K562 (cell line): Measurements from ENCODE around the gene RPUSD1. TPM values are rescaled to one million over a fixed set of nuclear protein-coding genes. Genes with fewer than 3 reads are reported as not detected.

Source experiments
- HDAC1 ChIP-seq, 2 experiments: fragments of 450-650 bp; IDR thresholded peaks; 2 replicates each; pipeline ENCODE4 v1.6.1; 2016 to 2017; ENCODE audit warnings: inconsistent platforms in 1 of 2, mild to moderate bottlenecking in 1 of 2, moderate library complexity in 1 of 2
- HDAC6 ChIP-seq: IDR thresholded peaks from 2 replicates; pipeline ENCODE4 v1.6.1; 2012; ENCODE audit warnings: low read depth, mild to moderate bottlenecking, control low read depth, inconsistent platforms, low read length, moderate library complexity
- HDAC8 ChIP-seq: fragments of 450-650 bp; IDR thresholded peaks from 2 replicates; pipeline ENCODE4 v1.6.1; 2016; ENCODE audit warnings: mild to moderate bottlenecking, missing genetic modification characterization, moderate library complexity, missing compliant biosample characterization
- HNRNPH1 ChIP-seq: fragments of 200-400 bp; formaldehyde crosslinking; optimal IDR thresholded peaks from 2 replicates; pipeline ENCODE3; 2017; ENCODE audit warnings: low read depth, mild to moderate bottlenecking, low read length, moderate library complexity
- HNRNPK ChIP-seq: fragments of 200-400 bp; formaldehyde crosslinking; IDR thresholded peaks from one replicate; pipeline ENCODE4 v1.6.1; 2018; ENCODE audit warnings: mild to moderate bottlenecking, low read depth, low read length; ENCODE audit not compliant: poor library complexity, severe bottlenecking
- JUN ChIP-seq, 2 experiments: sonication (generic) in 1 of 2; formaldehyde crosslinking in 1 of 2; IDR thresholded peaks; 2 replicates each; pipeline versions ENCODE4 v1.6.1 to v1.8.0; 2012 to 2022; ENCODE audit warnings: borderline replicate concordance in 2 of 2, mild to moderate bottlenecking in 2 of 2, improper control_type of control experiment in 1 of 2, low read depth in 1 of 2, low read length in 1 of 2, missing genetic modification reagents in 1 of 2
- MYC ChIP-seq, 2 experiments: fragments of 250-450 bp in 1 of 2; sonication (Bioruptor Pico) in 1 of 2; IDR thresholded peaks; 2 replicates each; pipeline versions ENCODE4 v1.5.1 to v1.6.1; 2012 to 2021; ENCODE audit warnings: low read depth in 2 of 2, borderline replicate concordance in 1 of 2, improper control_type of control experiment in 1 of 2, low read length in 1 of 2, mild to moderate bottlenecking in 1 of 2, moderate library complexity in 1 of 2
- PHF8 ChIP-seq: fragments of 200-600 bp; sonication (generic); IDR thresholded peaks from 2 replicates; pipeline ENCODE4 v1.6.1; 2012; ENCODE audit warnings: mixed run types, mild to moderate bottlenecking, inconsistent platforms, low read length, moderate library complexity, borderline replicate concordance
- SRF ChIP-seq, 2 experiments: fragments of 250-450, 450-650 bp in 1 of 2; sonication (Bioruptor Pico) in 1 of 2; sonication (generic) in 1 of 2; formaldehyde crosslinking; IDR thresholded peaks; 2 replicates each; pipeline versions ENCODE4 v1.5.0 to v1.5.1; 2020 to 2022; ENCODE audit warnings: mild to moderate bottlenecking in 1 of 2, missing genetic modification reagents in 1 of 2
- ZNF133 ChIP-seq: fragments of 250-450 bp; sonication (Bioruptor Pico); IDR thresholded peaks from 2 replicates; pipeline ENCODE4 v1.4.0; 2020; ENCODE audit warnings: mild to moderate bottlenecking
- ZNF668 ChIP-seq: fragments of 250-450 bp; sonication (Bioruptor Pico); IDR thresholded peaks from 2 replicates; pipeline ENCODE4 v1.8.0; 2022; ENCODE audit warnings: mild to moderate bottlenecking, inconsistent platforms
- polyA plus RNA-seq, 8 experiments: library from polyadenylated mRNA; depleted of rRNA in 4 of 8; stranded (reverse) in 5 of 8; unstranded in 3 of 8; fragments of >200 nt; fragmentation: Nextera tagmentation in 2 of 8; fragmentation: Illumina TruSeq in 1 of 8; extraction: Ambion mirVana in 2 of 8; extraction: Trizol in 1 of 8; gene quantifications; 2 replicates each; pipeline versions ENCODE4 v1.2.1 to v1.2.3, GENCODE V29; 2011 to 2014; ENCODE audit warnings: inconsistent platforms in 1 of 8, missing spikeins in 1 of 8
- total RNA-seq, 7 experiments: library from RNA; depleted of rRNA in 6 of 7; stranded (reverse); fragments of >200 nt in 6 of 7; fragmentation: Illumina TruSeq in 2 of 7; extraction: Trizol in 2 of 7; gene quantifications; 2 replicates each; pipeline versions ENCODE4 v1.2.1 to v1.2.3, GENCODE V29; 2011 to 2021; ENCODE audit warnings: low replicate concordance in 1 of 7
- TF ChIP-seq, protein P1 (sequence below): fragments of 250-450 bp; sonication (Bioruptor Pico); IDR thresholded peaks from 2 replicates; pipeline ENCODE4 v1.8.0; 2021; ENCODE audit warnings: moderate library complexity, mild to moderate bottlenecking, inconsistent platforms
- TF ChIP-seq, protein P2 (sequence below): fragments of 450-650 bp; formaldehyde crosslinking; IDR thresholded peaks from 2 replicates; pipeline ENCODE4 v1.4.0; 2020; ENCODE audit warnings: mild to moderate bottlenecking, moderate library complexity

Gene RPUSD1
- total and polyA plus RNA-seq, 9 of the 15 experiments (the other 6 are each of a cell fraction or from before 2014, with no cell fraction given), result 0.45 to 56.6 (median 12.0) TPM

DNA sequence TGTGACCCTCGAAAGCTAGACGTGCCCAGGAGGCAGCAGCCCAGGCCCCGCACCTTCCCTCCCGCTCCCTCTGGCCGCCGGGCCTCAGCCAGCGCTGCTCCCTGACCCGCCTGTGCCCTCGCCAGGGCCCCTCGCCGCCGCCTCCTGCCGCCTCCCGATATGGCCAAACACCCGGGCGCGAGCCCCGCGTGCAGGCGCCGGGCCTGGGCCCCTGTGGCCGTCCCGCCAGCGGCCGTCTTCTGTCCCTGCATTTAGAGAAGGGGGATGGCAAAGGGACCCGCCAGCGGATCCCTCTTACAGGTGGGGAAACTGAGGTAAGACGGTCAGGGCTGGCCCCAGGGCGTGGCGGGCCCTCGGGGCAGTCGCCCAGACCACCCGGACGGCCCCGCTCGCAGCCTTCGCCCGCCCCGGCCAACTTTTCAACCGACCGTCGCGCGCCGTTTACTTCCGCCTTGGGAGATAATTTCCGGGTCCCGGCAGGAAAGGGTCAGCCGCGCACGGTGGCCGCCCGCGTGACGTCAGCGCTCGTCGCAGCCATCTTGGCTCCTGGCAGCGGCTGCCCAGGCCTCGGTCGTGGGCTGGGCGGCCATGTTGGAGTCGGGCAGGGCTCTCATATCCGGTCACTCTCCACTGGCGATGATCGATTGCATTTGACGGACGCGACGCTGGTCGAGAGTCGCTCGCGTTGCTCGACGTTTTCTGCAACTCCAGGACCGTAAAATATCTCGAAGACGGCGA lies 19.3 kb upstream of the RPUSD1 start (continued):
- TF ChIP-seq PHF8 (peak; percentile 94; the same call in 1 of the 2 replicates), ZNF668 (CRISPR knock-in tag) (no peak), MYC (IDR thresholded peaks at IDR 0.05; ENCODE audit: low read depth, low read length) (peak; percentile 71), MYC (CRISPR knock-in tag; IDR thresholded peaks at IDR 0.05; ENCODE audit: borderline replicate concordance, low read depth) (no peak), HNRNPH1 (no peak), HDAC6 (no peak), SRF (CRISPR knock-in tag; IDR thresholded peaks at IDR 0.05) (peak in 1 of 2 experiments; percentile 18; a peak in 2 of 4 replicates), HDAC8 (tag) (no peak), ZNF133 (no peak), HDAC1 (IDR thresholded peaks at IDR 0.05) (peak in 1 of 2 experiments; percentile 36; a peak in 2 of 4 replicates), JUN (IDR thresholded peaks at IDR 0.05; ENCODE audit: borderline replicate concordance, low read depth, low read length) (peak; percentile 72), JUN (CRISPR knock-in tag; IDR thresholded peaks at IDR 0.05; ENCODE audit: borderline replicate concordance) (peak; percentile 20), HNRNPK (peak; percentile 26)
- TF ChIP-seq, protein P1, sequence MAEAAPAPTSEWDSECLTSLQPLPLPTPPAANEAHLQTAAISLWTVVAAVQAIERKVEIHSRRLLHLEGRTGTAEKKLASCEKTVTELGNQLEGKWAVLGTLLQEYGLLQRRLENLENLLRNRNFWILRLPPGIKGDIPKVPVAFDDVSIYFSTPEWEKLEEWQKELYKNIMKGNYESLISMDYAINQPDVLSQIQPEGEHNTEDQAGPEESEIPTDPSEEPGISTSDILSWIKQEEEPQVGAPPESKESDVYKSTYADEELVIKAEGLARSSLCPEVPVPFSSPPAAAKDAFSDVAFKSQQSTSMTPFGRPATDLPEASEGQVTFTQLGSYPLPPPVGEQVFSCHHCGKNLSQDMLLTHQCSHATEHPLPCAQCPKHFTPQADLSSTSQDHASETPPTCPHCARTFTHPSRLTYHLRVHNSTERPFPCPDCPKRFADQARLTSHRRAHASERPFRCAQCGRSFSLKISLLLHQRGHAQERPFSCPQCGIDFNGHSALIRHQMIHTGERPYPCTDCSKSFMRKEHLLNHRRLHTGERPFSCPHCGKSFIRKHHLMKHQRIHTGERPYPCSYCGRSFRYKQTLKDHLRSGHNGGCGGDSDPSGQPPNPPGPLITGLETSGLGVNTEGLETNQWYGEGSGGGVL, result no peak
- TF ChIP-seq, protein P2, sequence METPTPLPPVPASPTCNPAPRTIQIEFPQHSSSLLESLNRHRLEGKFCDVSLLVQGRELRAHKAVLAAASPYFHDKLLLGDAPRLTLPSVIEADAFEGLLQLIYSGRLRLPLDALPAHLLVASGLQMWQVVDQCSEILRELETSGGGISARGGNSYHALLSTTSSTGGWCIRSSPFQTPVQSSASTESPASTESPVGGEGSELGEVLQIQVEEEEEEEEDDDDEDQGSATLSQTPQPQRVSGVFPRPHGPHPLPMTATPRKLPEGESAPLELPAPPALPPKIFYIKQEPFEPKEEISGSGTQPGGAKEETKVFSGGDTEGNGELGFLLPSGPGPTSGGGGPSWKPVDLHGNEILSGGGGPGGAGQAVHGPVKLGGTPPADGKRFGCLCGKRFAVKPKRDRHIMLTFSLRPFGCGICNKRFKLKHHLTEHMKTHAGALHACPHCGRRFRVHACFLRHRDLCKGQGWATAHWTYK (CRISPR knock-in tag), result 0 out of 2 replicates have a peak, but pooled peaks have one; percentile 71
